ENCODE results near the gene C3orf20.

C3orf20 gene

GRCh38 chr3:14789640-14790285, 114.8 kb downstream of the C3orf20 start:
- Histone ChIP-seq H3K9ac (ENCODE audit: low read length) (no peak overlapping the region), H3K4me3 (ENCODE audit: low read depth, low read length) (no peak overlapping the region), H3K9me3 (ENCODE audit: control insufficient read depth, insufficient read depth, low read depth, low read length) (no peaks in the 10 kb centered on the region), H3K36me3 (ENCODE audit: control insufficient read depth, insufficient read depth, low read length) (no peaks in the 10 kb centered on the region), H3K4me1 (ENCODE audit: control insufficient read depth, insufficient read depth, low read length) (no peaks in the 10 kb centered on the region), H3K27me3 (ENCODE audit: control insufficient read depth, insufficient read depth, low read length) (no peaks in the 10 kb centered on the region), H3K27ac (ENCODE audit: low read depth, low read length) (no peak overlapping the region)

GRCh38 chr3:14791343-14791945, 116.5 kb downstream of the C3orf20 start:
- Histone ChIP-seq H3K4me3 (ENCODE audit: low read depth, low read length) (peak overlapping the region; percentile 13; the same call in 1 of the 2 replicates), H3K27me3 (ENCODE audit: control insufficient read depth, insufficient read depth, low read length) (no peaks in the 10 kb centered on the region), H3K36me3 (ENCODE audit: control insufficient read depth, insufficient read depth, low read length) (no peaks in the 10 kb centered on the region), H3K9me3 (ENCODE audit: control insufficient read depth, insufficient read depth, low read depth, low read length) (no peaks in the 10 kb centered on the region), H3K9ac (ENCODE audit: low read length) (no peak overlapping the region), H3K4me1 (ENCODE audit: control insufficient read depth, insufficient read depth, low read length) (no peaks in the 10 kb centered on the region), H3K27ac (ENCODE audit: low read depth, low read length) (no peak overlapping the region)

GRCh38 chr3:14792691-14793121, 117.8 kb downstream of the C3orf20 start:
- Histone ChIP-seq H3K27me3 (ENCODE audit: control insufficient read depth, insufficient read depth, low read length) (no peaks in the 10 kb centered on the region), H3K36me3 (ENCODE audit: control insufficient read depth, insufficient read depth, low read length) (no peaks in the 10 kb centered on the region), H3K27ac (ENCODE audit: low read depth, low read length) (no peak overlapping the region), H3K9ac (ENCODE audit: low read length) (no peak overlapping the region), H3K4me1 (ENCODE audit: control insufficient read depth, insufficient read depth, low read length) (peaks cover 3% of the 10 kb centered on the region; the same call in 1 of the 2 replicates), H3K9me3 (ENCODE audit: control insufficient read depth, insufficient read depth, low read depth, low read length) (no peaks in the 10 kb centered on the region), H3K4me3 (ENCODE audit: low read depth, low read length) (no peak overlapping the region)

GRCh38 chr3:14793126-14793857, 118.4 kb downstream of the C3orf20 start:
- Histone ChIP-seq H3K9me3 (ENCODE audit: control insufficient read depth, insufficient read depth, low read depth, low read length) (no peaks in the 10 kb centered on the region), H3K27me3 (ENCODE audit: control insufficient read depth, insufficient read depth, low read length) (no peaks in the 10 kb centered on the region), H3K27ac (ENCODE audit: low read depth, low read length) (no peak overlapping the region), H3K4me1 (ENCODE audit: control insufficient read depth, insufficient read depth, low read length) (peaks cover 3% of the 10 kb centered on the region; the same call in 1 of the 2 replicates), H3K4me3 (ENCODE audit: low read depth, low read length) (no peak overlapping the region), H3K36me3 (ENCODE audit: control insufficient read depth, insufficient read depth, low read length) (no peaks in the 10 kb centered on the region), H3K9ac (ENCODE audit: low read length) (no peak overlapping the region)

GRCh38 chr3:14793858-14794234, 118.9 kb downstream of the C3orf20 start:
- Histone ChIP-seq H3K9me3 (ENCODE audit: control insufficient read depth, insufficient read depth, low read depth, low read length) (no peaks in the 10 kb centered on the region), H3K36me3 (ENCODE audit: control insufficient read depth, insufficient read depth, low read length) (no peaks in the 10 kb centered on the region), H3K27me3 (ENCODE audit: control insufficient read depth, insufficient read depth, low read length) (no peaks in the 10 kb centered on the region), H3K27ac (ENCODE audit: low read depth, low read length) (no peak overlapping the region), H3K4me1 (ENCODE audit: control insufficient read depth, insufficient read depth, low read length) (peaks cover 3% of the 10 kb centered on the region; the same call in 1 of the 2 replicates), H3K4me3 (ENCODE audit: low read depth, low read length) (no peak overlapping the region), H3K9ac (ENCODE audit: low read length) (no peak overlapping the region)

GRCh38 chr3:14794435-14794834, 119.5 kb downstream of the C3orf20 start:
- Histone ChIP-seq H3K4me3 (ENCODE audit: low read depth, low read length) (no peak overlapping the region), H3K9me3 (ENCODE audit: control insufficient read depth, insufficient read depth, low read depth, low read length) (no peaks in the 10 kb centered on the region), H3K9ac (ENCODE audit: low read length) (no peak overlapping the region), H3K36me3 (ENCODE audit: control insufficient read depth, insufficient read depth, low read length) (no peaks in the 10 kb centered on the region), H3K4me1 (ENCODE audit: control insufficient read depth, insufficient read depth, low read length) (peaks cover 3% of the 10 kb centered on the region; the same call in 1 of the 2 replicates), H3K27ac (ENCODE audit: low read depth, low read length) (no peak overlapping the region), H3K27me3 (ENCODE audit: control insufficient read depth, insufficient read depth, low read length) (no peaks in the 10 kb centered on the region)

- Histone ChIP-seq H3K9me3 (ENCODE audit: control insufficient read depth, insufficient read depth, low read depth, low read length) (no peaks in the 10 kb centered on the region), H3K36me3 (ENCODE audit: control insufficient read depth, insufficient read depth, low read length) (no peaks in the 10 kb centered on the region), H3K4me3 (ENCODE audit: low read depth, low read length) (no peak overlapping the region), H3K27me3 (ENCODE audit: control insufficient read depth, insufficient read depth, low read length) (no peaks in the 10 kb centered on the region), H3K9ac (ENCODE audit: low read length) (no peak overlapping the region), H3K27ac (ENCODE audit: low read depth, low read length) (no peak overlapping the region), H3K4me1 (ENCODE audit: control insufficient read depth, insufficient read depth, low read length) (peaks cover 3% of the 10 kb centered on the region; the same call in 1 of the 2 replicates)
These were observed 121.1 kb downstream of the C3orf20 start for GRCh38 chr3:14795996-14796395.

GRCh38 chr3:14796403-14797077, 121.6 kb downstream of the C3orf20 start:
- no peaks in the 10 kb centered on the region for H3K36me3 ChIP-seq (ENCODE audit: control insufficient read depth, insufficient read depth, low read length)
- H3K4me3 ChIP-seq (ENCODE audit: low read depth, low read length) = no peak overlapping the region
- H3K4me1 ChIP-seq (ENCODE audit: control insufficient read depth, insufficient read depth, low read length) = peaks cover 3% of the 10 kb centered on the region; the same call in 1 of the 2 replicates
- H3K27me3 ChIP-seq (ENCODE audit: control insufficient read depth, insufficient read depth, low read length) = no peaks in the 10 kb centered on the region
- H3K9me3 ChIP-seq (ENCODE audit: control insufficient read depth, insufficient read depth, low read depth, low read length) = no peaks in the 10 kb centered on the region
- no peak overlapping the region for H3K27ac ChIP-seq (ENCODE audit: low read depth, low read length)
- H3K9ac ChIP-seq (ENCODE audit: low read length) = no peak overlapping the region

- H3K27ac ChIP-seq (ENCODE audit: low read depth, low read length) = no peak overlapping the region
- no peaks in the 10 kb centered on the region for H3K9me3 ChIP-seq (ENCODE audit: control insufficient read depth, insufficient read depth, low read depth, low read length)
- no peak overlapping the region for H3K9ac ChIP-seq (ENCODE audit: low read length)
- no peaks in the 10 kb centered on the region for H3K36me3 ChIP-seq (ENCODE audit: control insufficient read depth, insufficient read depth, low read length)
- peaks cover 3% of the 10 kb centered on the region; the same call in 1 of the 2 replicates for H3K4me1 ChIP-seq (ENCODE audit: control insufficient read depth, insufficient read depth, low read length)
- H3K27me3 ChIP-seq (ENCODE audit: control insufficient read depth, insufficient read depth, low read length) = no peaks in the 10 kb centered on the region
- H3K4me3 ChIP-seq (ENCODE audit: low read depth, low read length) = no peak overlapping the region
These were observed 122.8 kb downstream of the C3orf20 start for GRCh38 chr3:14797731-14798130.

- no peak overlapping the region for H3K9ac ChIP-seq (ENCODE audit: low read length)
- no peak overlapping the region for H3K27ac ChIP-seq (ENCODE audit: low read depth, low read length)
- H3K9me3 ChIP-seq (ENCODE audit: control insufficient read depth, insufficient read depth, low read depth, low read length) = no peaks in the 10 kb centered on the region
- H3K27me3 ChIP-seq (ENCODE audit: control insufficient read depth, insufficient read depth, low read length) = no peaks in the 10 kb centered on the region
- no peaks in the 10 kb centered on the region for H3K36me3 ChIP-seq (ENCODE audit: control insufficient read depth, insufficient read depth, low read length)
- H3K4me1 ChIP-seq (ENCODE audit: control insufficient read depth, insufficient read depth, low read length) = peaks cover 3% of the 10 kb centered on the region; the same call in 1 of the 2 replicates
- no peak overlapping the region for H3K4me3 ChIP-seq (ENCODE audit: low read depth, low read length)
These were observed 123.3 kb downstream of the C3orf20 start for GRCh38 chr3:14798231-14798630.
